T-cell (primary cell): Measurements from ENCODE around the gene KIRREL1. TPM values are rescaled to one million over a fixed set of nuclear protein-coding genes. Genes with fewer than 3 reads are reported as not detected.

ENCODE experiments used
- ATAC-seq, 4 experiments: fragments of 200-7000 bp in 3 of 4; fragments of 150-1000 bp in 1 of 4; cut with Tn5 transposase; replicated peaks in 1 of 4; 1 replicate in 3 of 4; 2 replicates in 1 of 4; pipeline ENCODE4 v1.10.0; 2021; ENCODE audit warnings: moderate library complexity in 3 of 4, mild to moderate bottlenecking in 2 of 4, moderate number of reproducible peaks in 1 of 4
- CTCF ChIA-PET, 2 donors: fragments of 300-600 bp; sonication (Branson Sonifier 250); formaldehyde crosslinking; loops; one replicate each; lab custom pipeline; 2022; ENCODE audit warnings: antibody characterized with exemption in 2 of 2; lab: Charles Lee
- POLR2A ChIA-PET, 2 donors: fragments of 300-600 bp; sonication (Branson Sonifier 250); formaldehyde crosslinking; loops; one replicate each; lab custom pipeline; 2022; ENCODE audit warnings: antibody characterized with exemption in 2 of 2; lab: Charles Lee
- DNase-seq, 35 experiments: peaks; one replicate each; pipeline versions ENCODE4 v3.0.0 to v3.0.0-alpha.2; 2013 to 2023
- H3K27ac ChIP-seq: one replicate; pipeline ENCODE4 v1.5.1; 2013; ENCODE audit warnings: low read length
- H3K27me3 ChIP-seq, 2 experiments: replicated peaks in 1 of 2; 1 replicate in 1 of 2; 2 replicates in 1 of 2; pipeline versions ENCODE4 v1.6.1 to v1.7.0; 2013; ENCODE audit warnings: low read length in 1 of 2, mixed read lengths in 1 of 2; ENCODE audit not compliant: control insufficient read depth in 2 of 2, insufficient read depth in 2 of 2; ENCODE audit errors: extremely low read depth in 1 of 2
- H3K36me3 ChIP-seq, 2 donors: 1 replicate in 1 of 2; 2 replicates in 1 of 2; pipeline versions ENCODE4 v1.6.1 to v1.7.0; 2013; ENCODE audit warnings: low read length in 1 of 2; ENCODE audit not compliant: control insufficient read depth in 2 of 2, insufficient read depth in 1 of 2; ENCODE audit errors: extremely low read depth in 1 of 2
- H3K4me1 ChIP-seq, 2 experiments: 1 replicate in 1 of 2; 2 replicates in 1 of 2; pipeline versions ENCODE4 v1.6.1 to v1.7.0; 2013; ENCODE audit warnings: low read length in 2 of 2, mixed read lengths in 1 of 2; ENCODE audit not compliant: insufficient read depth in 2 of 2, control insufficient read depth in 1 of 2; ENCODE audit errors: extremely low read depth in 1 of 2
- H3K4me3 ChIP-seq, 2 donors: 1 replicate in 1 of 2; 2 replicates in 1 of 2; pipeline versions ENCODE4 v1.5.1 to v1.7.0; 2013; ENCODE audit warnings: mild to moderate bottlenecking in 2 of 2, low read length in 1 of 2, moderate library complexity in 1 of 2; ENCODE audit not compliant: control insufficient read depth in 1 of 2; ENCODE audit errors: extremely low read depth in 1 of 2
- H3K9me3 ChIP-seq: 2 replicates; pipeline ENCODE4 v1.7.0; 2013
- H3K27ac Mint-ChIP-seq, 2 donors: one replicate each; pipeline ENCODE4 v1.8.0; 2020 to 2021; ENCODE audit warnings: mild to moderate bottlenecking in 2 of 2, mixed read lengths in 2 of 2
- H3K27me3 Mint-ChIP-seq, 2 donors: one replicate each; pipeline ENCODE4 v1.8.0; 2021 to 2022; ENCODE audit warnings: mixed read lengths in 2 of 2
- H3K36me3 Mint-ChIP-seq: one replicate; pipeline ENCODE4 v1.8.0; 2021; ENCODE audit warnings: mixed read lengths
- H3K4me1 Mint-ChIP-seq, 3 donors: one replicate each; pipeline ENCODE4 v1.8.0; 2020 to 2022; ENCODE audit warnings: mixed read lengths in 3 of 3, mild to moderate bottlenecking in 1 of 3
- H3K4me3 Mint-ChIP-seq, 3 donors: one replicate each; pipeline ENCODE4 v1.8.0; 2020 to 2022; ENCODE audit warnings: mild to moderate bottlenecking in 3 of 3, mixed read lengths in 3 of 3, moderate library complexity in 3 of 3
- H3K9me3 Mint-ChIP-seq, 3 donors: one replicate each; pipeline ENCODE4 v1.8.0; 2020 to 2022; ENCODE audit warnings: mixed read lengths in 3 of 3
- WGBS: methylation state at CpG from one replicate; pipeline ENCODE4 v1.1.5; 2013; ENCODE audit warnings: missing lambda C conversion rate; ENCODE audit not compliant: insufficient coverage; 5-methylcytosine and 5-hydroxymethylcytosine counted together
- total RNA-seq, 35 experiments: library from RNA in 6 of 35; stranded (reverse) in 6 of 35; fragments of 120-200 nt in 1 of 35; gene quantifications; one replicate each; pipeline versions ENCODE4 v1.2.1 to v1.2.4 and lab custom pipeline; 2013 to 2026

KIRREL1 gene
- total RNA-seq, 5 donors from 2014 or later (not counting 1 experiment from before 2014, with no cell fraction given): 0.16 to 0.20 (median 0.19) TPM; not detected in 2

DNA sequence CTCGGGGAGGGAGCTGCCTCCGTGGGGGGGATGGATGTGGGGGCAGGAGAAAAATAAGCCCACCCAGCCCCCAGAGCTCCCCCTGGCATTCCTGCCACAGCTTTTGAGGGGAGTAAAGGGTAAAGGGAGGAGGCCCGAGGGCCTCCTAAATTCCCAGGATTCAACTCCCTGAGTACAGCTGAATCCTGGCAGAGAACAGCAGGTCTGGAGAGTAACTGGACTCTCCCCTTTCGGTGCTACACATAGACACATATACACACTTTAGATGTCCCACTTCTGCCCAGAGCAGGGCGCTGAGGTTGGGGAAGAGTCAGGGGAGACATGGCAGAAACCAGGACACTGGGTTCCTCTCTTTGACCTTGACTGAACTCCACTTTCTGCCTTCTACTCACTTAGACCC lies 3.0 kb downstream of the KIRREL1 start:
- Histone ChIP-seq H3K4me3 (no peak overlapping the region), H3K36me3 (no peaks in the 10 kb centered on the region), H3K9me3 (no peaks in the 10 kb centered on the region), H3K27ac (no peak overlapping the region), H3K27me3 (peaks cover 0 to 48% of the 10 kb centered on the region in 2 experiments), H3K4me1 (peaks cover 0 to 10% of the 10 kb centered on the region in 2 experiments)
- ATAC-seq: no peak
- DNase-seq: no peak
- Mint-ChIP-seq H3K27me3 (peaks cover 39 to 50% of the 10 kb centered on the region in 2 donors), H3K36me3 (no peaks in the 10 kb centered on the region), H3K4me1 (peaks cover 5 to 13% (median 7%) of the 10 kb centered on the region in 3 donors), H3K4me3 (no peak overlapping the region), H3K27ac (no peak overlapping the region), H3K9me3 (no peaks in the 10 kb centered on the region)
- ChIA-PET POLR2A (no interaction called here), CTCF (interaction anchor here in 1 of 2 donors (0.6 kb wide), 1 partner anchor 510 kb away, joined by 3 read pairs; no protein-coding TSS in a partner anchor)
- WGBS: no CpG with 5 or more reads among the region's 5 CpGs

DNA sequence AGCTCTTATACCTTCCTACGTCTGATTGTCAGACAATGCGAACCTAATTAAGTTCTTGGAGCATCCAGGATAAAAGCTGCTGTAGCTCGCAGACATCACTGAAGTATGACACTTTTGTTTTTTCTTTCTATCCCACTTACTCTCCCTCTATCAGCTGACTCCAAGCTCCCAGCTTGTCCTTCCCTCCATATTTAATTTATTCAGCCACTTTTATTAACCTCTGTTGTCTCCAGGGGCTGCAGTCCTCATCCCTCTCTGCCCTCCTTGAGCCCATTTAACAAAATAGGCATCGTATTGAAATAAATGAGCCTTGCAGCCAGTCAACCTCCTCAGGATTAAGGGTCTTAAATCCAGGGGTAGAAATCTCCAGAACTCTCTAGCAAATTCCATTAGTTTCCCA lies 7.1 kb downstream of the KIRREL1 start:
- ATAC-seq (no peak), DNase-seq (no peak)
- Histone ChIP-seq H3K36me3 (no peaks in the 10 kb centered on the region), H3K4me3 (no peak overlapping the region), H3K27me3 (peaks cover 0 to 20% of the 10 kb centered on the region in 2 experiments), H3K9me3 (no peaks in the 10 kb centered on the region), H3K27ac (no peak overlapping the region), H3K4me1 (no peaks in the 10 kb centered on the region)
- Mint-ChIP-seq H3K4me3 (no peak overlapping the region), H3K27ac (no peak overlapping the region), H3K27me3 (peaks cover 11 to 22% of the 10 kb centered on the region in 2 donors), H3K9me3 (no peaks in the 10 kb centered on the region), H3K4me1 (no peaks in the 10 kb centered on the region), H3K36me3 (no peaks in the 10 kb centered on the region)
- POLR2A ChIA-PET: no interaction called here
- CTCF ChIA-PET: no interaction called here
- WGBS: 92% methylated on average over 3 of the region's 4 CpGs

DNA sequence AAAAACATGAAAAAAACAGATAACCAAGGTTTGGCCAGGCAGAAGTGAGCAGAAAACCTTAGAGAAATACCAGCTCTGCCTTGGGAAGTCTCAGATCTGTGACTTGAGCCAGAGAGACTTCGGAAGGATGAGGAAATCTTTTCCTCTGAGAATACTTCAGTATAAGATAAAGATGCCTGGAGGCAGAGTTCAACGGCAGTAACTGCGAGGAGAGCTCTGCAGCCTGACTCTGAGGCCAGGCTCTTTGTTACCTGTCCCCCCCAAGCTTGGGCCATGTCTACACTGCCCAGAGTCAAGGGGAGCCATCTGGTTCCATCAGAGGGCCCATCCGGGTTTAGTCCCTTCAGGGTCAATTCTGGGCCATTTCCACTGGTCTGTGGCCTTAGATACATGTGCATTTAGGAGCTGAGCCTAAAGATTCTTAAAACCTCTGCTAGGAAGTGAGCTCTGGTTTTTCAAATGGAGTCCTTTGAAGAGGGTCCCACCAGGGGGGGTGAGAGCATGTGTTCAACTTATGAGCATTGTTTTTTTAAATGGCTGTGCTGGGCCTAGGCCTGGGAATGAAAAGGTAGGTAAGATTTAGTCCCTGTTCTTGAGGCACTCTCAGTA lies 8.7 kb downstream of the KIRREL1 start:
- Histone ChIP-seq H3K4me3 (no peak overlapping the region), H3K27ac (no peak overlapping the region), H3K36me3 (no peaks in the 10 kb centered on the region), H3K4me1 (no peaks in the 10 kb centered on the region), H3K9me3 (no peaks in the 10 kb centered on the region), H3K27me3 (peaks cover 0 to 12% of the 10 kb centered on the region in 2 experiments)
- Mint-ChIP-seq H3K9me3 (no peaks in the 10 kb centered on the region), H3K4me3 (no peak overlapping the region), H3K4me1 (no peaks in the 10 kb centered on the region), H3K27ac (no peak overlapping the region), H3K36me3 (no peaks in the 10 kb centered on the region), H3K27me3 (peaks cover 13 to 21% of the 10 kb centered on the region in 2 donors)
- DNase-seq (no peak), ATAC-seq (no peak)
- CTCF ChIA-PET: no interaction called here
- WGBS: 37% methylated on average over 2 of the region's 4 CpGs
- POLR2A ChIA-PET: no interaction called here

DNA sequence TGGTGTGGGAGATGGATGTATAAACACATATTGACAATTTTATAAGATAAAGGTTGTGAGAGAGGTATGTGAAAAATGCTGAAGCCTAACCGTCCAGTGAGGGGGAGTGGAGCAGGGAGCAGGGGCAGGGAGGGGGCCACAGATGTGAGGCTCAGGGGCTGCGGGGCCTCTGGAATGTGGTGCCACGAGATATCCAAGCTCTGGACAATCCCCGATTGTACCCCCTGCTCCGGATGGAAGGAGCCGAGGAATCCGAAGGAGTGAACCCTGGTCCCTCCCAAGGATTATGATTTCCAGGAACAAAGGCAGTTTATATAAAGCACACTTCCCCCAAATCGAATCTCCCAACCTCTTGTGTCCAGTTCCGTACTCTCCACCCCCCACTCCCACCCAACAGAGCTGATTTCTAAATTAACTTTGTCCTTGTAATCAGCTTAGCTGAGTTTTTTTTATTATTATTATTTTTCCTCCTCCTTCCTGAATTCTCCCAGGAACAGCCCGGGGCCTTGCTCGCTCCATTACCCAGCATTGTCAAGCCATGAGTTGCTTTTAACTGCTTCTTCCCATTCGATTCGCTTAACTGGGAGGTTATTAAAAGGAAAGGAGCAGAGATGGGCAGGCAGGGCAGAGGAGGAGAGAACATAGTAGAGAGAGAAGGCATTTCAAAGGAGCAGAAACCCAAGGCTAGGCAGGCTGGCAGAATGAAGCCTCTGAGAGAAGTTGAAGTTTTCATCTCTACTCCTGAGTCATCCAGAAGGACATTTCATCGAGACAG lies 9.4 kb downstream of the KIRREL1 start:
- Histone ChIP-seq H3K4me3 (no peak overlapping the region), H3K27me3 (peaks cover 0 to 19% of the 10 kb centered on the region in 2 experiments), H3K36me3 (no peaks in the 10 kb centered on the region), H3K4me1 (no peaks in the 10 kb centered on the region), H3K9me3 (no peaks in the 10 kb centered on the region), H3K27ac (no peak overlapping the region)
- no peaks in the 10 kb centered on the region for H3K4me1 Mint-ChIP-seq
- no peak overlapping the region for H3K4me3 Mint-ChIP-seq
- no peak overlapping the region for H3K27ac Mint-ChIP-seq
- ChIA-PET CTCF (no interaction called here), POLR2A (no interaction called here)
- peaks cover 16 to 22% of the 10 kb centered on the region in 2 donors for H3K27me3 Mint-ChIP-seq
- WGBS: 90% methylated on average over 6 of the region's 14 CpGs
- no peaks in the 10 kb centered on the region for H3K9me3 Mint-ChIP-seq
- H3K36me3 Mint-ChIP-seq: no peaks in the 10 kb centered on the region
- ATAC-seq (no peak), DNase-seq (no peak)

DNA sequence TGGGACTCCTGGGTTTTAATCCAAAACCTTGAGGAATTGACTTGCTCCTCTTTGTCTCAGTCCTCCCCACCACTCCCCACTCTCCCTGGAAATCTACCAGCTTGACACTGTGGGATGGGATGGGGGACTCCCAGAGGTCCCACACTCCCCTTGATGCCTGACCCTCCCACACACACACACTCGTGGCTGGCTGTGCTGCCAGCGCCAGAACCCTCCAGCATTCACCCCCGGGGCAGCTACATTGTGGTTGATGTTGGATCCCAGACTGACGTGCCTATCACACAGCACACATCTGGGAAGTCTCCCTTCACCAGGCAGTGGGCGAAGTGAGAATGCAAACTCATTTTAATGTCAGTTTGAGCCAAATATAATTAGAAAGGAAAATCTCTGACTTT lies 10.0 kb downstream of the KIRREL1 start:
- Mint-ChIP-seq H3K9me3 (no peaks in the 10 kb centered on the region), H3K36me3 (no peaks in the 10 kb centered on the region), H3K27ac (no peak overlapping the region), H3K27me3 (peaks cover 16 to 28% of the 10 kb centered on the region in 2 donors), H3K4me3 (no peak overlapping the region), H3K4me1 (no peaks in the 10 kb centered on the region)
- no peaks in the 10 kb centered on the region for H3K36me3 ChIP-seq
- ChIA-PET CTCF (no interaction called here), POLR2A (no interaction called here)
- peaks cover 0 to 24% of the 10 kb centered on the region in 2 experiments for H3K27me3 ChIP-seq
- no peaks in the 10 kb centered on the region for H3K9me3 ChIP-seq
- no peak overlapping the region for H3K27ac ChIP-seq
- 20% methylated on average over 1 of the region's 5 CpGs for WGBS
- DNase-seq: no peak
- no peaks in the 10 kb centered on the region for H3K4me1 ChIP-seq
- no peak overlapping the region for H3K4me3 ChIP-seq
- ATAC-seq: no peak

DNA sequence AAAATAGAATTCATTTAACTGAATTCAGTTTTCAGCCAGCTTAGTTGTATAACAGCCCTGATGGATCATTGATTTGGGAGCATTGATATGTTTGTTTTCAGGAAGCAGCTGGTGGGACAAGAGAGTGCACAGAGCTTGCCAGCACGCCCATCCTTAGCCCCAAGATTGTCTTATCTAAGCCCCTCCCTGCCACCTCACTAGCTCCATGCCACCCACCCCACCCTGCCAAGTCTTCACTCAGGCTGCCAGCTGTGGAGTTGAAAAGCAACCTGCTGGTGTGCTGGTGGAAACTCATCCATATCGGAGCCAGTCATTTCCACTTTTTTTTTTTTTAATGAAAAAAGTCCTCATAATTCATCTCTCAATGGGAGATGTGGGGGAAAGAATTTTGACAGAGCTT lies 11.8 kb downstream of the KIRREL1 start:
- WGBS: no CpG with 5 or more reads among the region's 2 CpGs
- Mint-ChIP-seq H3K36me3 (no peaks in the 10 kb centered on the region), H3K27me3 (peaks cover 10 to 33% of the 10 kb centered on the region in 2 donors), H3K27ac (no peak overlapping the region), H3K9me3 (no peaks in the 10 kb centered on the region), H3K4me3 (no peak overlapping the region), H3K4me1 (no peaks in the 10 kb centered on the region)
- Histone ChIP-seq H3K36me3 (no peaks in the 10 kb centered on the region), H3K27ac (no peak overlapping the region), H3K4me3 (no peak overlapping the region), H3K9me3 (no peaks in the 10 kb centered on the region), H3K27me3 (peaks cover 0 to 24% of the 10 kb centered on the region in 2 experiments), H3K4me1 (no peaks in the 10 kb centered on the region)
- no peak for ATAC-seq
- CTCF ChIA-PET: interaction anchor here in 1 of 2 donors (0.7 kb wide), 1 partner anchor 965 kb away, joined by 4 read pairs; no protein-coding TSS in a partner anchor
- no peak for DNase-seq
- POLR2A ChIA-PET: no interaction called here
